Testis (tissue), 3 donors: ENCODE results near the gene GPR157. TPM values are rescaled to one million over a fixed set of nuclear protein-coding genes. Genes with fewer than 3 reads are reported as not detected.

Experiments used
- DNase-seq: peaks from one replicate; pipeline ENCODE4 v3.0.0-alpha.2; 2019
- H3K27ac ChIP-seq, 2 donors: fragments of 200-600 bp; sonication (generic); one replicate each; pipeline ENCODE4 v1.5.1; 2019
- H3K27me3 ChIP-seq: fragments of 200-600 bp; sonication (generic); one replicate; pipeline ENCODE4 v1.5.1; 2019
- H3K36me3 ChIP-seq: fragments of 200-600 bp; sonication (generic); one replicate; pipeline ENCODE4 v1.5.1; 2017; ENCODE audit warnings: low read depth; ENCODE audit errors: missing control alignments
- H3K4me1 ChIP-seq: fragments of 200-600 bp; sonication (generic); one replicate; pipeline ENCODE4 v1.5.1; 2019
- H3K4me3 ChIP-seq, 2 donors: fragments of 200-600 bp; sonication (generic); one replicate each; pipeline ENCODE4 v1.5.1; 2017 to 2019
- H3K9me3 ChIP-seq: fragments of 200-600 bp; sonication (generic); one replicate; pipeline ENCODE4 v1.5.1; 2017
- CTCF ChIP-seq, 3 experiments: fragments of 450-650 bp in 2 of 3; fragments of 200-600 bp in 1 of 3; sonication (generic) in 1 of 3; IDR thresholded peaks; one replicate each; pipeline ENCODE4 v1.5.1; 2016 to 2019; ENCODE audit warnings: antibody characterized with exemption in 3 of 3, mild to moderate bottlenecking in 2 of 3, moderate library complexity in 1 of 3
- POLR2A ChIP-seq: fragments of 450-650 bp; IDR thresholded peaks from one replicate; pipeline ENCODE4 v1.6.1; 2017; ENCODE audit warnings: antibody characterized with exemption, mild to moderate bottlenecking, moderate library complexity
- WGBS, 2 donors: methylation state at CpG; one replicate each; pipeline ENCODE4 v1.1.5; 2018; 5-methylcytosine and 5-hydroxymethylcytosine counted together
- intact Hi-C: fragments of 100-400 bp; cut with DNase I; formaldehyde crosslinking; loops from one replicate; pipeline ENCODE4 v1.15.1; 2023; ENCODE audit warnings: low total_unique reads
- polyA plus RNA-seq: library from polyadenylated mRNA; stranded (reverse); fragments of 350-450 nt; fragmentation: Illumina TruSeq; extraction: RNeasy Lipid Tissue Mini Kit (QIAGEN cat#74804); gene quantifications from one replicate; pipeline ENCODE4 v1.2.3, GENCODE V29; 2014; ENCODE audit warnings: low read depth, low replicate concordance; ENCODE audit not compliant: insufficient read depth
- total RNA-seq, 2 donors: library from RNA; depleted of rRNA; stranded (reverse); fragments of >200 nt; gene quantifications; one replicate each; pipeline ENCODE4 v1.2.3, GENCODE V29; 2016

Gene GPR157
- total and polyA plus RNA-seq, 3 donors from 2014 or later = 4.1 to 11.7 (median 8.8) TPM

- intact Hi-C loops = no loop called here
- Histone ChIP-seq H3K4me1 (peaks cover 22% of the 10 kb centered on the region), H3K27me3 (no peaks in the 10 kb centered on the region), H3K27ac (peak overlapping the region in 1 of 2 donors; percentile 19), H3K9me3 (no peaks in the 10 kb centered on the region), H3K36me3 (no peaks in the 10 kb centered on the region), H3K4me3 (peak overlapping the region; percentile 43 to 62)
- TF ChIP-seq POLR2A (no peak), CTCF (IDR thresholded peaks at IDR 0.05) (no peak)
- no peak for DNase-seq
- 83% methylated on average over 47 of the region's 50 CpGs; no CpG with 5 or more reads in 1 of the 2 donors for WGBS, 2 donors
Observed at GRCh38 chr1:9071554-9072235, 57.2 kb downstream of the GPR157 start.

- H3K27me3 ChIP-seq = no peaks in the 10 kb centered on the region
- H3K4me3 ChIP-seq = no peak overlapping the region
- DNase-seq = no peak
- no peaks in the 10 kb centered on the region for H3K36me3 ChIP-seq
- TF ChIP-seq CTCF (IDR thresholded peaks at IDR 0.05) (no peak), POLR2A (no peak)
- 52 to 61% methylated on average over 7 of the region's 7 CpGs for WGBS, 2 donors
- H3K4me1 ChIP-seq = peaks cover 34% of the 10 kb centered on the region
- intact Hi-C loops = no loop called here
- no peaks in the 10 kb centered on the region for H3K9me3 ChIP-seq
- H3K27ac ChIP-seq = no peak overlapping the region
Observed at GRCh38 chr1:9070486-9070885, 58.4 kb downstream of the GPR157 start.

- no peaks in the 10 kb centered on the region for H3K9me3 ChIP-seq
- H3K4me1 ChIP-seq = peaks cover 44% of the 10 kb centered on the region
Observed at GRCh38 chr1:9069326-9070100, 59.4 kb downstream of the GPR157 start, which contains the start of gene SLC2A5. Gene SLC2A5, minus strand, starts transcription at chr1:9069635. Its CDS starts 99 bp downstream, at chr1:9069536.

GRCh38 chr1:9068981-9069325 is 59.9 kb downstream of the GPR157 start:
- H3K4me1 ChIP-seq = peaks cover 49% of the 10 kb centered on the region
- no peaks in the 10 kb centered on the region for H3K9me3 ChIP-seq
- WGBS, 2 donors = 34 to 43% methylated on average over 4 of the region's 4 CpGs
- peak overlapping the region in 1 of 2 donors; percentile 29 for H3K27ac ChIP-seq
- TF ChIP-seq POLR2A = no peak
- TF ChIP-seq CTCF (IDR thresholded peaks at IDR 0.05) = no peak
- no peak overlapping the region for H3K4me3 ChIP-seq
- intact Hi-C loops = no loop called here
- H3K36me3 ChIP-seq = no peaks in the 10 kb centered on the region
- no peaks in the 10 kb centered on the region for H3K27me3 ChIP-seq
- no peak for DNase-seq

More at GRCh38 chr1:9069326-9070100, 59.4 kb downstream of the GPR157 start, which contains the start of gene SLC2A5:
- peak within 1 kb of the TSS; percentile 0 to 29 for H3K27ac ChIP-seq
- no peak for DNase-seq
- intact Hi-C loops = no loop called here
- 49 to 54% methylated on average over 8 of the region's 8 CpGs for WGBS, 2 donors
- TF ChIP-seq CTCF (IDR thresholded peaks at IDR 0.05) (no peak), POLR2A (no peak)
- no peaks in the 10 kb centered on the region for H3K27me3 ChIP-seq
- no peak within 1 kb of the TSS for H3K4me3 ChIP-seq
- no peaks in the 10 kb centered on the region for H3K36me3 ChIP-seq
